BJ (cell line): ENCODE data around the gene VMAC. TPM values are rescaled to one million over a fixed set of nuclear protein-coding genes. Genes with fewer than 3 reads are reported as not detected.
"Not testable (repeated sequence)": the region's sequence is repeated elsewhere in the genome, so short reads cannot be mapped to it uniquely, and the experiment has no call there.

Experiments used
- CTCF ChIA-PET: fragments of 350-600 bp; formaldehyde crosslinking; extraction: SDS; loops from one replicate; lab custom pipeline; 2021; ENCODE audit warnings: antibody characterized with exemption, inconsistent platforms; lab: Yijun Ruan, JAX
- POLR2A ChIA-PET: fragments of 300-600 bp; sonication (Branson Sonifier 250); formaldehyde crosslinking; extraction: SDS; loops from one replicate; lab custom pipeline; 2021; ENCODE audit warnings: antibody characterized with exemption; lab: Charles Lee
- DNase-seq: peaks from one replicate; pipeline ENCODE4 v3.0.0-alpha.2; 2011; ENCODE audit warnings: low read depth
- H3K27me3 ChIP-seq: 2 replicates; pipeline ENCODE4 v1.6.0; 2011; ENCODE audit warnings: low read length; ENCODE audit not compliant: control insufficient read depth, insufficient read depth
- H3K36me3 ChIP-seq: 2 replicates; pipeline ENCODE4 v1.5.1; 2011; ENCODE audit warnings: low read length; ENCODE audit not compliant: control insufficient read depth, insufficient read depth
- H3K4me3 ChIP-seq: 2 replicates; pipeline ENCODE4 v1.5.1; 2011; ENCODE audit warnings: low read depth, mild to moderate bottlenecking, control low read depth, low read length
- polyA minus RNA-seq: library from RNA; depleted of rRNA, polyadenylated mRNA; stranded (reverse); fragments of >200 nt; gene quantifications from 2 replicates; pipeline ENCODE4 v1.2.3, GENCODE V29; 2011; rRNA and poly(A)+ RNA removed
- polyA plus RNA-seq: library from polyadenylated mRNA; depleted of rRNA; stranded (reverse); fragments of >200 nt; gene quantifications from 2 replicates; pipeline ENCODE4 v1.2.3, GENCODE V29; 2011; rRNA removed
- TF ChIP-seq, protein P1 (sequence below): IDR thresholded peaks from 2 replicates; pipeline ENCODE4 v1.5.1; 2011; ENCODE audit warnings: low read depth, mild to moderate bottlenecking, control low read depth, inconsistent platforms, low read length, moderate library complexity; ENCODE audit not compliant: insufficient read depth

VMAC gene, protein sequence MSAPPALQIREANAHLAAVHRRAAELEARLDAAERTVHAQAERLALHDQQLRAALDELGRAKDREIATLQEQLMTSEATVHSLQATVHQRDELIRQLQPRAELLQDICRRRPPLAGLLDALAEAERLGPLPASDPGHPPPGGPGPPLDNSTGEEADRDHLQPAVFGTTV
- polyA plus RNA-seq (3.3 and 4.2 TPM in 2 replicates), polyA minus RNA-seq (1.4 and 1.6 TPM in 2 replicates)

DNA sequence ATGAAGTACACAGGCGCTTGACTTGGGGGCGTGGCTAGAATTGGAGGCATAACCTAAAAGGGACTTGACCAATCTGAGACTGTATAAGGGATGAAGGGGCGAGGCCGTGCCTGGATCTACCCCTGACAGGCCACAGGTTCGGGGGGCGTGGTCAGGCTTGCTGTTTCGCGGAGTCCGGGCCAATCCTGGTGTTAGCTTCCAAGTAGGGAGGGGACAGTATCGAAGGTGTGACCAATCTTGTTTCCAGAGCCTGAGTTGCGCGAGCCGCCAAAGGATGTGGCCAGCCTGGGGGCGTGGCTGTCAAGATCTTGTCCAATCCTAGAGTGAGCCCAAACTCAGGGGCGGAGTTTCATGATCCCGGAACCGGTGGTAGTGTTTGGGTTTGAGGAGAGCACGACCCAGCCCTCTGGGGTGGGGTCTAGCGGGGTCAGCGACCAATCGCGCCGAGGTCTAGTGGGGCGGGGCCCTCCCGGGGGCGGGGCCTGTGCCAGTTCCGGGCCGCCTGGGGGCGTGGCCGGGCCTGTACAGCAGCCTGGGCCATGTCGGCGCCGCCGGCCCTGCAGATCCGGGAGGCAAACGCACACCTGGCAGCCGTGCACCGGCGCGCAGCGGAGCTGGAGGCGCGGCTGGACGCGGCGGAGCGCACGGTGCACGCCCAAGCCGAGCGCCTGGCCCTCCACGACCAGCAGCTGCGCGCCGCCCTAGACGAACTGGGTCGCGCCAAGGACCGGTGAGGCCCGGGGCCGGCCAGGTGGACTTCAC, at the start of gene VMAC:
VMAC (plus strand) TSS at position 521 of the 762 bp plus-strand sequence; CDS start at position 540, 19 bp downstream.
- TF ChIP-seq, protein P1, sequence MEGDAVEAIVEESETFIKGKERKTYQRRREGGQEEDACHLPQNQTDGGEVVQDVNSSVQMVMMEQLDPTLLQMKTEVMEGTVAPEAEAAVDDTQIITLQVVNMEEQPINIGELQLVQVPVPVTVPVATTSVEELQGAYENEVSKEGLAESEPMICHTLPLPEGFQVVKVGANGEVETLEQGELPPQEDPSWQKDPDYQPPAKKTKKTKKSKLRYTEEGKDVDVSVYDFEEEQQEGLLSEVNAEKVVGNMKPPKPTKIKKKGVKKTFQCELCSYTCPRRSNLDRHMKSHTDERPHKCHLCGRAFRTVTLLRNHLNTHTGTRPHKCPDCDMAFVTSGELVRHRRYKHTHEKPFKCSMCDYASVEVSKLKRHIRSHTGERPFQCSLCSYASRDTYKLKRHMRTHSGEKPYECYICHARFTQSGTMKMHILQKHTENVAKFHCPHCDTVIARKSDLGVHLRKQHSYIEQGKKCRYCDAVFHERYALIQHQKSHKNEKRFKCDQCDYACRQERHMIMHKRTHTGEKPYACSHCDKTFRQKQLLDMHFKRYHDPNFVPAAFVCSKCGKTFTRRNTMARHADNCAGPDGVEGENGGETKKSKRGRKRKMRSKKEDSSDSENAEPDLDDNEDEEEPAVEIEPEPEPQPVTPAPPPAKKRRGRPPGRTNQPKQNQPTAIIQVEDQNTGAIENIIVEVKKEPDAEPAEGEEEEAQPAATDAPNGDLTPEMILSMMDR, result no peak
- CTCF ChIA-PET, result interaction anchor here (1.6 to 5.3 kb wide), 3 partner anchors 13 to 101 kb away, joined by 7 to 40 read pairs (median 21); no protein-coding TSS in a partner anchor
- DNase-seq, result peak; percentile 100
- Histone ChIP-seq H3K27me3 (no peaks in the 10 kb centered on the region), H3K4me3 (peak within 1 kb of the TSS; percentile 100), H3K36me3 (peaks cover 7% of the 10 kb centered on the region)
- POLR2A ChIA-PET, result interaction anchor here (0.6 to 1.0 kb wide), 2 partner anchors 34 to 76 kb away, joined by 3 read pairs; no protein-coding TSS in a partner anchor

DNA sequence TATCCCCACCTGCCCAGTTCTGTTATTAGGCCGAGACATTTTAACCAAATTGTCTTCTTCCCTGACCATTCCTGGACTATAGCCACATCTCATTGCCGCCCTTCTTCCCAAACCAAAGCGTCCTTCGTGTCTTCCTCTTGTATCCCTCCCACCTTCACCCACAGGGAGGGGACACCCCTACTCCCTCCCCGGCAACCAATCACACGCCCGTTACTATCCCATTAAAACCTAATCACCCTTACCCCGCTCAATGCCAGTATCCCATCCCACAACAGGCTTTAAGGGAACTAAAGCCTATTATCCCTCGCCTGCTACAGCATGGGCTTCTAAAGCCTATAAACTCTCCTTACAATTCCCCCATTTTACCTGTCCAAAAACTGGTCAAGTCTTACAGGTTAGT, 49.5 kb upstream of the VMAC start:
- POLR2A ChIA-PET, H3K4me3 ChIP-seq, DNase-seq, H3K36me3 ChIP-seq: not testable (repeated sequence)
- H3K27me3 ChIP-seq, result peaks cover 11% of the 10 kb centered on the region
- CTCF ChIA-PET, result interaction anchor here (1.0 to 1.1 kb wide), 2 partner anchors 8 to 9 kb away, joined by 3 to 5 read pairs; no protein-coding TSS in a partner anchor

DNA sequence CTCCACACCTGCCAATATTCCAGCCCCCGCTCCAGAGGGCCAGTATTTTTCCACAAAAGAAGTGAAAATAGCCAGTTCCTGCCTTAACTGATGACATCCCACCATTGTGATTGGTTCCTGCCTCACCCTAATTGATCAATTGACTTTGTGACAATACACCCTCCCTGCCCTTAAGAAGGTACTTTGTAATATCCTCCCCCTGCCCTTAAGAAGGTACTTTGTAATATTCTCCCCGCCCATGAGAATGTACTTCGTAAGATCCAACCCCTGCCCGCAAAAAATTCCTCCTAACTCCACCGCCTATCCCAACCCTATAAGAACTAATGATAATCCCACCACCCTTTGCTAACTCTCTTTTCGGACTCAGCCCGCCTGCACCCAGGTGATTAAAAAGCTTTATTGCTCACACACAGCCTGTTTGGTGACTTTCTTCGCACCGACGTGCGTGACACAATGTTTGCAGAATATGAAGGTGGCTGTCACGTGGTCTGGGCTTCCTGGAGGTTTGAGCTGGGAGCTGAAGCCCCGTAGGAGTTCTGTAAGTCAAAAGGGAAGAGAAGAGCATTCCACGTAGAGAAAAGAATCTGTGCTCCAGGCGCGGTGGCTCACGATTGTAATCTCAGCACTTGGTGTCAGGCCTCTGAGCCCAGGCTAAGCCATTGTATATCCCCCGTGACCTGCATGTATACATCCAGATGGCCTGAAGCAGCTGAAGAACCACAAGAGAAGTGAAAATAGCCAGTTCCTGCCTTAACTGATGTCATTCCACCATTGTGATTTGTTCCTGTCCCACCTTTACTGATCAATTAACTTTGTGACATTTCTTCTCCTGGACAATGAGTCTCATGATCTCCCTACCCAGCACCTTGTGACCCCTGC, 47.2 kb upstream of the VMAC start:
- Histone ChIP-seq H3K27me3 (peaks cover 13% of the 10 kb centered on the region), H3K4me3 (no peak overlapping the region), H3K36me3 (no peaks in the 10 kb centered on the region)
- ChIA-PET POLR2A (no interaction called here), CTCF (no interaction called here)
- TF ChIP-seq, protein P1, result no peak
- DNase-seq, result no peak

DNA sequence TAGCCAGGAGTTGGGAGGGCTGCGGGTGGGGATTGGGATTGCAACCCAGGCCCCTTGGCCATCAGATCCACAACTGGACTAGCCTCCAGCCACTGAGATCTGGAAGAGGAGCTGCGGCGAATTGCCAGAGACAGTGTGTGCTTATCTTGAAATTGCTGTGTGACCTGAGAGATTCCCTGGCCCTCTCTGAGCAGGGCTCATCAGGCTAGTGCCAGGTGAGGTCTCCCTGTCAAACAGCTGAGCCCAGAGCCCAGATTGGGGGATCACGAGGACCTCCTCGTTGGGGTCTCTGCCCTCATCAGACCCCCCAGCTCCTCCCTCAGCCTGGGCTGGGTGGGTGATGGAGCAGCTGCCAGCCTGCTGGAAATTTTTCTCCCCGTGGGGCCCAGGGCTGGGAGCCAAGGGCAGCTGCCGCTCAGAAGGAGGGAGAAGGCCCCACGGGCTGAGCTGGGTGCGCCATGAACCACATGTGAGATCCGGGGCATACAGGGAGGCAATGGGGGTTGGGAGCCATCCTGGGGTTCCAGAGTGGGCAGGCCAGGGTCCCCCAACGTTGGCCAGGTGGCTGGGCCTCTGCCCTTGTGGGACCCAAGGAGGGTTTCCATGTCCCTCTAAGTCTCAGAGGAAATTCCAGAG, 41.5 kb upstream of the VMAC start:
- DNase-seq, result no peak
- POLR2A ChIA-PET, result no interaction called here
- H3K36me3 ChIP-seq, result no peaks in the 10 kb centered on the region
- CTCF ChIA-PET, result interaction anchor here (0.9 to 1.2 kb wide), 2 partner anchors 14 to 59 kb away, joined by 3 read pairs; partner anchors contain the start of gene NRTN
- 0 out of 2 replicates have a peak, but pooled peaks cover 2% of the 10 kb centered on the region for H3K27me3 ChIP-seq
- H3K4me3 ChIP-seq, result no peak overlapping the region
- TF ChIP-seq, protein P1, result no peak

DNA sequence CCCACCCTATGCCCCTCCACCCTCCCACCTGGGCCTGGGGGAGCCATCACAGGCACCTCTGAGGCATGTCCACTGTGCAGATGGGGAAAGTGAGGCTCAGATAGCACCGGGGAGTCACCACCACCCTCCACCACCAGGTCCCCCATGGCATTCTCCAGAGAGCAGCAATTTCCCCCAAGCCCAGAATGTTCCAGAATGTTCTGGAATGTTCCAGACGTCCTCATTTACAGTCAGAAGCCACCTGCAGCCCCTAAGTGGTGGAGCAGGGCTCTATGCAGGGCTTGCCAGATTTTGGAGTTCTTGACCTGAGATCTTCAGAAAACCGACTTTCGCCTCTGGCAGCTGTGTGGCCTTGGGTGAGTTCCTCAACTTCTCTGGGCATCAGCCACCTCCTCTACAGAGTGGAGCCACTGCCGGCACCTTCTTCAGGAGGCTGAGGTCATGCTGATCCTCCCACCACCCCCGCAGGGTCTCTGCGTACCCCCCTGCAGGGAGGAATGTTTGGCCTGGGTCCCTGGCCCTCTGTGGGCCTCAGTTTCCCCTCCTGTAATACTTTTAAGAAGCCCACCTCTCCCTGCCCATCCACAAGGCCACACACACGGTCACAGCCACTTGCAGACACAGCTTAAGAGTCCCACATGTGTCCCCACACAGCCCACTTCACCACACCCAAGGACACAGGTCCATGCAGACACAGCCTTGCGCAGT, 40.5 kb upstream of the VMAC start:
- Histone ChIP-seq H3K36me3 (no peaks in the 10 kb centered on the region), H3K27me3 (0 out of 2 replicates have a peak, but pooled peaks cover 2% of the 10 kb centered on the region), H3K4me3 (no peak overlapping the region)
- TF ChIP-seq, protein P1, result no peak
- DNase-seq, result no peak
- ChIA-PET CTCF (no interaction called here), POLR2A (no interaction called here)
